Ovary (tissue), 3 donors: ENCODE data around the gene MACC1.

Experiments
- EP300 ChIP-seq: sonication (generic); formaldehyde crosslinking; IDR thresholded peaks from one replicate; pipeline ENCODE4 v1.6.1; 2017; ENCODE audit warnings: antibody characterized with exemption
- POLR2A ChIP-seq: fragments of 450-650 bp; IDR thresholded peaks from one replicate; pipeline ENCODE4 v1.6.1; 2017; ENCODE audit warnings: antibody characterized with exemption, mild to moderate bottlenecking, moderate library complexity
- TF ChIP-seq, protein P1 (sequence below), 3 donors: fragments of 450-650 bp in 2 of 3; fragments of 200-600 bp in 1 of 3; IDR thresholded peaks; one replicate each; pipeline versions ENCODE4 v1.5.1 to v1.8.0; 2016 to 2022; ENCODE audit warnings: antibody characterized with exemption in 3 of 3, mild to moderate bottlenecking in 1 of 3
- donor health status: DM: no; HTN: no; CAD: no.

DNA sequence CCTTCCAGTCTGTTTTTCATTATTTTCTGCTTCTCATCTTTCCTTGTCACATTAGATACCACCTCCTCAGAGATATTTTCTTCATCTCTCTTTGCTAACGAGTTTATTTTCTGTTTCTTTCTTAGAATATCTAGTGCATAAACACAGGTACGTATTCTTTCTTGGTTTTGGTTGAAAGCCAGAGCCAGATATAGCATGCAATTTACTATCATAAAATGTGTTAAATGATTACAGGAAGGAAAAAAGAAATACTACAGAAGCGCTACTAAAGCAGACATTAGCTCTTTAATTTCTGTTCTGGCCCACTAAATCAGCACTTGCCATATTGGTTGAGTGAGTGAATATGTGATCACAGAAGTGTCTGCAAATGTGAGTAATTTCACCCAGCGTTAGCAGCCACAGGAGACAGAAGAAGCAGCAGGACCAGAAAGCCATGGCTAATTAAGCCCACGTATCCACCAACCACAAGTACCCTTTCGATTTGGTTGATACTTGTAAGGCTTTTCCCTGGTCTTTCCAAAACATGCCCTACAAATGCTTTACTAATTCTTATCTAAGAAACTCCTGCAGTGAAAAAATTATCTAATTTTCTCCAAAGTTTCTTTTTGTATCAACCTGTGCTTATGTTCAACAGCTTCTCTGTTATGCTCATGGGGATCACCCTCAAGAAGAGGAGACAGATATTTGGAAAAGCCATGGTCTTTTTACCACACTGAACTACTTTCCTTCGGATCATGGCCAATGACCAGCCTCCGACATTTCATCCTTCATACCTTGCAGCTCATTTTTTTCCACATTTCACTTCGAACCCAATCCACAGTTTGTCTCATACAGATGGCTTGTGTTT, 23.1 kb upstream of the MACC1 start:
- no peak for TF ChIP-seq POLR2A
- TF ChIP-seq, protein P1, sequence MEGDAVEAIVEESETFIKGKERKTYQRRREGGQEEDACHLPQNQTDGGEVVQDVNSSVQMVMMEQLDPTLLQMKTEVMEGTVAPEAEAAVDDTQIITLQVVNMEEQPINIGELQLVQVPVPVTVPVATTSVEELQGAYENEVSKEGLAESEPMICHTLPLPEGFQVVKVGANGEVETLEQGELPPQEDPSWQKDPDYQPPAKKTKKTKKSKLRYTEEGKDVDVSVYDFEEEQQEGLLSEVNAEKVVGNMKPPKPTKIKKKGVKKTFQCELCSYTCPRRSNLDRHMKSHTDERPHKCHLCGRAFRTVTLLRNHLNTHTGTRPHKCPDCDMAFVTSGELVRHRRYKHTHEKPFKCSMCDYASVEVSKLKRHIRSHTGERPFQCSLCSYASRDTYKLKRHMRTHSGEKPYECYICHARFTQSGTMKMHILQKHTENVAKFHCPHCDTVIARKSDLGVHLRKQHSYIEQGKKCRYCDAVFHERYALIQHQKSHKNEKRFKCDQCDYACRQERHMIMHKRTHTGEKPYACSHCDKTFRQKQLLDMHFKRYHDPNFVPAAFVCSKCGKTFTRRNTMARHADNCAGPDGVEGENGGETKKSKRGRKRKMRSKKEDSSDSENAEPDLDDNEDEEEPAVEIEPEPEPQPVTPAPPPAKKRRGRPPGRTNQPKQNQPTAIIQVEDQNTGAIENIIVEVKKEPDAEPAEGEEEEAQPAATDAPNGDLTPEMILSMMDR (IDR thresholded peaks at IDR 0.05) = no peak
- no peak for TF ChIP-seq EP300
